Activated CD4-positive, alpha-beta T cell treated with anti-CD3 and anti-CD28 coated beads for 4 hours (primary cell): ENCODE measurements around the gene ASCC2.

ENCODE experiments used
- DNase-seq, 2 donors: peaks; one replicate each; pipeline ENCODE4 v3.0.0-alpha.2; 2020

Gene ASCC2

DNA sequence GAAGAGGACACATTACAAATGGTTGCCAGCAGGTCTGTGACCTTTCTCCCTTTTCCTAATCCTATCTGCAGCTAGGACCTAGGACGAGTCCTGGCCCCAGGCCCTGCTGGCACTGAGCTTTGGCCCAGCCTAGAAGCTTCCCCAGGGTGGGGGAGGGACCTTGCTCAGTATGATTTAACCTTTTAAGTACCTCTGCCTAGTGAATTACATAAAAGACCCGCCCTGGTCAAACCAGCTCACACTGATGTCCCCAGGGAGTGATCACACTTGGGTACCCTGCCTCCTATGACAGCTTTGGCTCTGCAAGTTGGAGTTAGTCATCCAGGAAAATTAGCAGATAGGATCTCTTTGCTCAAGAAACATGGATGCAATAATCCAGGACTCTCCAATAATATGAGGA lies 21.9 kb downstream of the ASCC2 start:
- no peak for DNase-seq

GRCh38 chr22:29815580-29815979 lies 22.5 kb downstream of the ASCC2 start:
- no peak for DNase-seq

GRCh38 chr22:29814003-29814402 lies 24.1 kb downstream of the ASCC2 start:
- no peak for DNase-seq

DNA sequence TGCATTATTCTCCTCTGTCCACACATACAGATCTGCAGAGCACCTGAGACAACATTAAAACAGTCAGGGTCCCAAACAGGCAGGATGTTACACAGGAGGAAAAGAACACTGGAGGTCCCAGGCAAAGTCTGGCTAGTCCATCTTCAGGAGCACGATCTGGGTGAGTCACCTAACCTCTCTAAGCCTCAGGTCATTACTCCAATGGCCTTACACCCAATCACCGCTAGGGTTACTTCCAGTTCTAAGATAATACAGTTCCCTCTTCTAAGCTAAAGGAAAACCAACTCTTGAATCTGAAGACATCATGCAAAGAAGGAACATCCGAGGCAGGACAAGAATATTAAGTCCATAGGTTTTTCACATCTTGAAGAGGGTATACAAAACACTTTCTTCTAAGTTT lies 24.5 kb downstream of the ASCC2 start:
- DNase-seq: no peak

DNA sequence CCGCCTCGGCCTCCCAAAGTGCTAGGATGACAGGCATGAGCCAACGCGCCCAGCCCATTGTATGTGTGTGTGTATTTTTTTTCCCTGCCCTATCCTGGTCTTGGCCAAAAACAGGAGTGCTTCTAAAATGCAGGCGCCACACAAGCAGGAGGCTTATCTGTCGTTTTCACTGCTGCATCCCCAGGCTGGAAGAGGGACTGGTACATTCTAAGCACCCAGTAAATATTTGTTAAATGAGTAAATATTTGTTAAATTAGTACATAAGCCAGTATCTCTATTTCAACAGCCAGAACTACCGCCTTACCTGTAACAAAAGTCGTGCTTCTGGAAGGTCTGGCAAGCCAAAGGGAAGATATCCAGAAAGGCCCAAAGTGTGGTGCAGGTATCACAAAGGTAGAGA lies 24.9 kb downstream of the ASCC2 start:
- no peak for DNase-seq

GRCh38 chr22:29811377-29811776 lies 26.7 kb downstream of the ASCC2 start:
- no peak for DNase-seq

GRCh38 chr22:29810216-29810615 lies 27.9 kb downstream of the ASCC2 start:
- DNase-seq: no peak

- no peak for DNase-seq
Measured at GRCh38 chr22:29806196-29806595, 31.9 kb downstream of the ASCC2 start.

DNA sequence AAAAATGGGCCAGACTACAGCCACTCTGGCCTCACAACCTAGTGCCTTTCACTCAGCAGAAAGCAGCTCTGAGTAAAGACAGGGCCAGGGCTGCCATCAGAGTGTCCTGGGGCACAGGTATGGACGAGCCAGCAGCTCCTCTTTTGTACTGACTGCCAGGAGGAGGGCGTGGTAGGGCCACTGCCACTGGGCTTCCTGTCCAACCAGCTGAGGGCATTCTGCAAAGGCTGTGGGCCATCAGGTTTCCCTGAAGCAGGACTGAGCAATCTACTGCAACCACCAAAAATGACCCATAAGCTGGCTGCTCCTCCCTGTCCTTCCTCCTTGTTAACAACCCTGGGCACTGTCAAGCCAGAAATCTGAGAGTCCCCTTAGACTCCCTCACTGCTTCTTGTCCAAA lies 33.1 kb downstream of the ASCC2 start:
- DNase-seq: no peak

GRCh38 chr22:29803190-29803589 lies 34.9 kb downstream of the ASCC2 start:
- no peak for DNase-seq

GRCh38 chr22:29801796-29802195 lies 36.3 kb downstream of the ASCC2 start:
- DNase-seq: no peak

- DNase-seq: no peak
Measured at GRCh38 chr22:29801153-29801552, 36.9 kb downstream of the ASCC2 start.

- DNase-seq: no peak
Measured at GRCh38 chr22:29799217-29799680, 38.8 kb downstream of the ASCC2 start.

DNA sequence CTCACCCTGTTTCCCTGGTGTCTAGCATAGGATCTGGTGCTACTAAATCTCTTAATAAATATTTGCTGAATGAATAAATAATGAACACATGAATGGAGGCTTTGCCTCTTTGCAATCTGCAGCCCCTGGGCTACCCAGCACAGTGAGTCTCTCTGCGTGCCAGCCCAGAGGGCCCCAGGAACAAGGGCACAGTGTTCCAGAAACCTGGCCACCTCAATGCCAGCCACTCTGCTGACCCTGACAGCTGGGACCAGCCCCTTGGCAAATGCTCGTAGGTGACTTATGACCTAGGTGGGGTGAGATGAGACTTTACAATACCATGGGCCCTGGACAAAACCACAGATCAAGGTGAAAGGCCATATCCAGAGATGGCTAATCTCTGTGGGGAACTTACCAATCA lies 39.3 kb downstream of the ASCC2 start:
- no peak for DNase-seq

- DNase-seq: no peak
Measured at GRCh38 chr22:29798318-29798717, 39.8 kb downstream of the ASCC2 start.

DNA sequence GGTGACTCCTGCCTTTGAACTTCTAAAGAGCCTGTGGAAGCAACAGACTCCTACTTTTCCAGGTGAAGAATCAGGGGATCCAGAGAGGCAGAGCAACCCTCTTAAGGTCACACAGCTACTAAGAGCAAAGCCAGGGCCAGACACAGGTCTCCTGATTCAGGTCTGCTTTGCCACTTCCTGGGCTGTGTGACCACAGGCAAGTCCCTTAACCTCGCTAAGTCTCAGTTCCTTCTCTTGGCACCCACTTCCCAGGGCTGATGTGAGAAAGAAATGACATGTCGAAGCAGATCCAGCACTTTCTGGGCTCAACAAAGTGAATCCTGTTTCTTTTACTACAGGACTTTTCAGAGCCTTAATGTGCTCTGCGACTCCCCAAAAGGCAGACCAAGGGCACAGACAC lies 40.7 kb downstream of the ASCC2 start:
- no peak for DNase-seq

DNA sequence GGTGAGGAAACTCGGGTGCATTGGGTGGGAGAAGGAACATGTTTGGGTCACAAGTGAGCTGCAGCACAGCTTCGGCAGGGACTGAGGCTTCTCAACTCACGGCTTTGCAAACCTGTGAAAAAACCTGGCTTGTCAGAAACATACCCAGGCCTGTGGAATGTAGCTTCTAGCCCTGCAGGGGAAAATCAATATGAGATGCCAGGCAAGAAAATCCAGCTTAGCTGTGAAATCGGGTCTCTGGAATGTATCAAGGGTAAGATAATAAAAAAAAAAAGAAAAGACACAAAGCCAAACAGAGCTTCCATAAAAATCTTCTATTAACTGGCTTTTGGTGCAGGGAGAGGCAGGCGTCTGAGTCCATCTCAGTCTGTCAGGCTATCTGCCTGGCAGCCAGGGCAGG lies 42.4 kb downstream of the ASCC2 start:
- DNase-seq: no peak

- no peak for DNase-seq
Measured at GRCh38 chr22:29793396-29793795, 44.7 kb downstream of the ASCC2 start.

DNA sequence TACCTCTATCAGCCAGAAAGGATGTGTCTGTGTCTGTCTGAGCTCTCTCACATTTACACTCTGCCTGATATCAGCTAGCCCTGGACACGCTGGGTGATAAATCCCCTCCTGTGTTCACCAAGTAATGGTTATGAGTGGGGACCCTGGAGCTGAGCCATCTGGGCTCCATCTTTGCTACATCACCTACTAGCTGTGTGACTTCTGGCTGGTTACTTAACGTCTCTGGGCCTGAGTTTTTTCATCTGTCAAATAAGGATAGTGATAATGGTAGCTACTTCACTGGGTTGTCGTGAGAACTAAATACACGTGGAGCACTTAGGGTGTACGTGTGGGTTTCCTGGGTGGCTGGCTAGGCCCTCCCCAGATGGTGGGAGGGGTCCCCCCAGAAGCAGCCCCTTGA lies 48.0 kb downstream of the ASCC2 start:
- no peak for DNase-seq

DNA sequence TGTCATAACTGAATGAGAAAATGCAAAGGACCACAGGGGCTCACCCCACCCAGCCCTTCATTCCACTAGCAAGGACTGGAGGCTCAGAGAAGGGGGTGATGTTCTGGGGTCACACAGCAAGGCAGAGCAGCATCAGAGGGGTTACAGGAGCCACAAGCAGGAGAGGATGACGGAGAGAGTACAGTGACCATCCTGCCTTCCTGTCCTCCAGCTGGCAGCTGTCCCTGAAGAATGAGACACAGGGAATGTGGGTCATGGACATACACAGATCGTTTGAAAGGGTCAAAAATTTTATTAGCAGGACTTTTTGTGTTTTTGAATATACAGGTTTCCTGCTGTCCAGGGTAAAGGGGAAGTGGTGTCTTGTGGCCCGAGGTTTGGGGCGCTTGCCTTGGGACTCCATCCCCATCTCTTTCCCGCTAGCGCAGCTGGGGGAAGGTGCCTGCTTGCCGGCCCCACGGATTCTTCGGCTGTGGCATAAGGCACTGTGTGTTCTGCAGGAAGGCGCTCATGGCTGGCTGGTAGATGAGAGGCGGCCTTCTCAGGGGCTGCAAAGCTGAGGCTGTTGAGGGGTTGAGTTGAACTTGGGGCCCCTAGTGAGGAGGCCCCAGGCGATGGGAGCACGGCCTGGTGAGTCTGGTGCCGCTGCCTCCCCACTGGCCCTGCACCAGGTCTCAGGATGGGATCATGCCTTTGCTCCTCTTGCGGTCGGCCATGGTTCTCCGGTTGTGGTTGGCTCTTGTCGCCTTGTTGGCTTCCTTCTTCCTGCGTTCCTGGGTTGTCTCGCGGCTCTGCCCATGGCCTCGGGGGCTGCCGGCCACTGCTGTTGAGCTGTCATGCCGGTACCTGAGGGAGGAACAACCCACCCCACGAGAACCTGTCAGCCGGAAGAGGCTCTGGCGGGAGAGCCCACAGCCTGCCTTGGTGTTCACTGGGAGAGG lies 49.5 kb downstream of the ASCC2 start:
- no peak for DNase-seq

DNA sequence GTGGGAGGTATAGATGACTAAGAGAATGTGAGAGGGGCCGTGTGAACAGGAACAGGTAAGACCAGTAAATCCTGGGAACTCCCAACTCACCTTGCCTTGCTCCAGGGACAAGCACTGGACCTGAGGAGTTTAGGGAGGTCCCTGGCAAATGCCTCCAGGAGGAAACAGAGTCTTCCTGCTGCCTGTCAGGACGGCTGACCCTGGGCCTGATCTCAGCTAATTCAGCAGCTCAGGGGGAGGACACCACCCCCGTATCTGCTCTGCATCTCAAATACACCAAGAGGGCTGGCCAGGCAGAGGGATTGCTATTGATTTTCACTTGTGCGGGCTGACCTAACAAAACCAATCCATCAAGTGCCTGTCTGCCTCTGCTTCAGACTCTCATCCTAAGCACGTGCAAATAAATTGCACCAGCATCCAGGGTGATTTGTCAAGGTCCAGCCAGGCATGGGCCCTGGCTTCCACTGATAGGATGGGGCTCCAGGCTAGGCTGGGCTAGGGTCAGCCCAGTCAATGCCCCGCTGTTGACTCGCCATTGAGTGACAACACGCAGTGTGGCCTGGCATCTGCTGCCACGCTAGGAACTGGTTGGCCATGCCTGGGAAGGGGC lies 50.6 kb downstream of the ASCC2 start:
- DNase-seq: no peak

GRCh38 chr22:29786031-29786430 lies 52.0 kb downstream of the ASCC2 start:
- no peak for DNase-seq

DNA sequence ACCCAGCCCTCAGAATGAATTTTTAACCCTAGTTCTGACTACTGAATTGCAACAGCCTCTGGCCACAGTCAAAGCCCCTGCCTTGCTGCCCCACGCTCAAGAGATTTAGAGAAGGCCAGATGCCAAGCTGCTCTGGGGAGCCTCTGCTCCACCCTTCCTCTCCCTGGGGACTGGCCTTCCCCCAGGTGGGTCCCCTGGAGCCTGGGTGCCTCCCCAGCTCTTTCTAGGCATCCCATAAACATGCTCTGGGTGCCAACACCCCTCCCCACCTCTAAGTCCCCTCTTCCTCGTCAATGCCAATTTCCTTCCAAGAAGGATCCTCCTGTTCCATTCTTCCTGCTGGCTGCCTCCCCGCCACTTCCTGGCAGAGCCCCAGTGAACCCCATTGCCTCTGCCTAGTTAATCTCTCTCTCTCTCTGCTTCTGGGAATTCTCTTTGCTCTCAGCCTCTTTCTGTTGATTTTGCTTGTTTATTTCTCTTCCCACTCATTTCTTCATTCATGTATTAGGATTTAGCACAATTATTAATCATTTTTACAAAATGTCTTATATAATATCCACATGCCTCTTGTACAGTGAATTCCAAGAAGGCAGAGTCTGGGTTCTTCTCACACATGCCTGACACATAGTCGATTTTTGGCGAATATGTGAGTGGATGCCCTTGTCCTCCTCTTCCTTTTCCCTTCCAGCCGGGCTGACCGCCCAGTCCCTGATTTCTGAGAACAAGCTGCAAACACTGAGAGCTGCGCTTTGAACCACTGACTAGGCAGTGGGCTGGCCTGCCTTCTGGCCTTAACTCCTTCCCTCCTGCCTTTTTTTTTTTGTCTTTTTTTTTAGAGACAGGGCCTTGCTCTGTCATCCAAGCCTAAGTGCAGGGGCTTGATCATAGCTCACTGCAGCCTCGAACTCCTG lies 53.4 kb downstream of the ASCC2 start:
- no peak for DNase-seq
